HCT116 (cell line): ENCODE results near the gene RUNX1.
A peak's percentile ranks its signal among the peaks of the same experiment; 100 is the strongest.

ENCODE experiments used
- CEBPB ChIP-seq: IDR thresholded peaks from 2 replicates; pipeline ENCODE4 v1.6.1; 2012; ENCODE audit warnings: low read depth
- CTCF ChIP-seq, 3 experiments: fragments of 200-600 bp in 1 of 3; sonication (generic) in 1 of 3; IDR thresholded peaks in 2 of 3; conservative IDR thresholded peaks in 1 of 3; 2 replicates each; pipeline ENCODE4 v1.5.1; 2012 to 2017; ENCODE audit warnings: low read depth in 2 of 3, low read length in 2 of 3, antibody characterized with exemption in 1 of 3, borderline replicate concordance in 1 of 3, control low read depth in 1 of 3, mild to moderate bottlenecking in 1 of 3, mixed read lengths in 1 of 3, mixed run types in 1 of 3, moderate library complexity in 1 of 3; ENCODE audit not compliant: insufficient read depth in 1 of 3
- EZH2 ChIP-seq: fragments of 200-600 bp; sonication (generic); IDR thresholded peaks from 2 replicates; pipeline ENCODE4 v1.6.1; 2017; ENCODE audit warnings: antibody characterized with exemption, mixed run types
- JUND ChIP-seq: IDR thresholded peaks from 2 replicates; pipeline ENCODE4 v1.6.1; 2012
- POLR2A ChIP-seq: IDR thresholded peaks from 2 replicates; pipeline ENCODE4 v1.7.0; 2011; ENCODE audit warnings: borderline replicate concordance; ENCODE audit not compliant: insufficient read depth, insufficient read length; ENCODE audit errors: extremely low read depth
- YY1 ChIP-seq: IDR thresholded peaks from 2 replicates; pipeline ENCODE4 v1.6.1; 2011; ENCODE audit warnings: low read length, low read depth, moderate library complexity, mild to moderate bottlenecking; ENCODE audit not compliant: insufficient replicate concordance; ENCODE audit errors: extremely low read depth

- TF ChIP-seq CTCF (IDR thresholded peaks at IDR 0.05 in 2 of 3, conservative IDR thresholded peaks at IDR 0.05 in 1 of 3; ENCODE audit: borderline replicate concordance in 1 of 3, insufficient read depth in 1 of 3, low read depth in 2 of 3, low read length in 2 of 3) (no peak), YY1 (no peak), EZH2 (no peak), CEBPB (0 out of 2 replicates have a peak, but pooled peaks have one; percentile 15), POLR2A (no peak), JUND (no peak)
Measured at GRCh38 chr21:34775793-34776192, 273.3 kb downstream of the RUNX1 start.
